ENCODE data around the gene PRDM12.

PRDM12 gene

DNA sequence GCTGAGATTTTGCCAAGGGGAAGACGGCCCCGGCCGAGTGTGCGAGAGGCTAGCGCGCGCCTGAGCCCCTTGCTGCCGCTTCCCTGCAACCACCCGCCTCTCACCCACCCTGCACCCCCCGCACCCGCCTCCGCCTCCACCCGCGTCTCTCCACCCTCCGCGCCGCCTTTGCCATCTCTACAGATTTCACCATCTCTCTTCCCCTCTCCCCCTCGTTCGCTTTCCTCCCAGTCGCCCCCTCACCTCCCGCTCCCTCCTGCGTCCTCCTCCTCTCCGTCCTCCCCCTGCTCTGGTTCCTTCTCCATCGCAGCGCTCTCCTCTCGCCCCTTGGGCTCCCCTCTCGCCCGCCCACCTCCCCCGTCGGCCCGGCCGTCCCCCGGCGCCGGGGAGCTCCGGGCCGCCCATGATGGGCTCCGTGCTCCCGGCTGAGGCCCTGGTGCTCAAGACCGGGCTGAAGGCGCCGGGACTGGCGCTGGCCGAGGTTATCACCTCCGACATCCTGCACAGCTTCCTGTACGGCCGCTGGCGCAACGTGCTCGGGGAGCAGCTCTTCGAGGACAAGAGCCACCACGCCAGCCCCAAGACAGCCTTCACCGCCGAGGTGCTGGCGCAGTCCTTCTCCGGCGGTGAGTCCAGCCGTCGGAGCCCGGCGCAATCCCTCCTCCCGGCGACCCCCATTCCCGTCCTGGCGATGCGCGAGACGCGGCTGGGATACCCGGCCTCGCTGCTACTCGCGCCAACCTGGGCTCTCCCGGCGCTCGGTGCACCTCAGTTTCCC, at the start of gene PRDM12:
Gene PRDM12 (plus strand): TSS at position 344 of the 778 bp plus-strand sequence. CDS start 60 bp downstream, at position 404.
- DNase-seq (ENCODE audit: insufficient read length, low spot score), result no peak
- FAIRE-seq, result no peak

- no peak for DNase-seq (ENCODE audit: insufficient read length, low spot score)
- FAIRE-seq, result no peak
Measured at GRCh38 chr9:130616451-130616850, 47.9 kb upstream of the PRDM12 start.

DNA sequence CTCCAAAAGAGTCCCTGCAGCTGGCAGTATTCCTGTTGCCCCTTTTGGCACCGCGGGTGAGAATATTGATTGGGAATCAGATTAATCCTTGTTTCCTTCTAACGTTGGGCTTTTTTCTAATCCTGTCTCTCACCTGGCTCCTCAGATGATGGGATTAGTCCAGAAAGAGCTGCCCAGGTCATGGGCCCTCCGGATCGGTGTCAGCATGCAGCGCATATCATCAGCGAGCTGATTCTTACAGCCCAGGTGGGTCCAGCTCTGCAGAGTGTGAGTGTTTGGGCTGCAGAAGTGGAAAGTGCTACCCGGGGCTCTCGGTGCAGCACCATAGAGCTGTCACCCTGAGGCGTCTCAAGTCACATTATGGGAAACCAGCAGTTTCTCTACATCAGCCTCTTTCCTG, 40.9 kb upstream of the PRDM12 start:
- DNase-seq (ENCODE audit: insufficient read length, low spot score), result no peak
- FAIRE-seq, result no peak

- FAIRE-seq (no peak), DNase-seq (ENCODE audit: insufficient read length, low spot score) (no peak)
Measured at GRCh38 chr9:130624154-130624553, 40.2 kb upstream of the PRDM12 start.

DNA sequence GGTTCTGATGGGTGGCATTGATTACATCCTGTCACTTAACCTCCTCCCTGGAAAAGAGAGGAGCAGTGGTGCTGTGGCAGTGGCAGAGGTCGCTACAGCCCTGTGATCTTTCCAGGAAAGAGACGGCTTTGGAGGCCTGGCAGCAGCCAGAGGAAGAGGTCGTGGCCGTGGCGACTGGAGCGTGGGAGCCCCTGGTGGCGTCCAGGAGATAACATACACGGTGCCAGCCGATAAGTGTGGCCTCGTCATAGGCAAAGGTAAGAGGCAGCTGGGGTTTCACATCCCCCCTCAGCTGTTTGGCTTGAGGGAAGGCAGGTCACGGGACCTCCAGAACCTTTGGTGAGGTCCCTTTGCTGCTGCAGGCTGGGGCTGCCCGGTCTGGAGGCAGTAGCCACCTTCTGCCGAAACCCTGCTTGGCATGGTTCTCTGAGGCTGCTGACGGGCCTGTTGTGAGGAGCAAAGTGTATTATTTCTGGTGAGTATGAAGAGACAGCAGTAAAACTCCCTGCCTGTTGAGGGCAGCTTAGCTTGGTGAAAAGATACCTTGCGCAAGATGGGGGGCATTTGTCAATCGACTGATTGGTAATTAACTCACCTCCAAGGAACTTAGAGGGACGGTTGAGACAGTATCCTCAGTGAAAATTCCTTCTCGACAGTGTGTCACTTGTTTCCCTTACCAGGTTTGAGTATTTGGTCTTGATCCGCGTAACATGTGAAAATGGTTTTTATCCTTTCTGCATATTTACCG, 38.0 kb upstream of the PRDM12 start:
- FAIRE-seq, result no peak
- DNase-seq (ENCODE audit: insufficient read length, low spot score), result no peak

GRCh38 chr9:130627051-130627450, 37.3 kb upstream of the PRDM12 start:
- no peak for FAIRE-seq
- DNase-seq (ENCODE audit: insufficient read length, low spot score), result no peak

GRCh38 chr9:130627896-130628792, 36.2 kb upstream of the PRDM12 start:
- DNase-seq (ENCODE audit: insufficient read length, low spot score) (no peak), FAIRE-seq (no peak)

DNA sequence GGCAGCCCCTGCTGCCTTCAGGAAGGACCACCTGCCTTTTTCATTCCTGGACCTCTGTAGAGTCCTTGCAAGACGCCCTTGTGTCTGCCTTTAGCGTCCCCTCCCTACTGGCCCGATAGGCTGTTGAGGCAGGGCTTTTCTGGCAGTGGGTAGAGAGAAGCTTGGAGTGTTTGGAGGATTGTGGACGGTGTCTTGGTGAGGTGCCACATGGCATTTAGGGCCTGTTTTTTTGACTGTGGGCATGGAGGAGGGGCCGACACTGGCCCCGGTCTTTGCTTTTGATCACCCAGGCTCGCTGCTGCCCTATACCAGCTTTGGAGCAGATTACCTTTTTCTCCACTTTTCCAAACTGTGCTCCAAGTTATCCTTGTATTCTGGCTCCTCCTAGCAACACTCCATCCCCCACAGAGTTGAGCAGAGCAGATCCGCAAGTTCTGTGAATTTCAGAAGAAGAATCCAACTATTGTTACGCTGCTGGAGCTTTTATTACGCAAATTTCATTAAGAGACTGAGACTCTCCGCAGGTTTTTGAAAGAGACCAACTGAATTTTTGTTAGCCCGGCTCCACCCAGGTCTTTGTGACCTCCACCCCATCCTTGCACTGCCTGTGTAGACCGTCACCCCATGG, 34.8 kb upstream of the PRDM12 start:
- no peak for DNase-seq (ENCODE audit: insufficient read length, low spot score)
- FAIRE-seq, result no peak

- FAIRE-seq (no peak), DNase-seq (ENCODE audit: insufficient read length, low spot score) (no peak)
Measured at GRCh38 chr9:130630071-130630450, 34.3 kb upstream of the PRDM12 start.

DNA sequence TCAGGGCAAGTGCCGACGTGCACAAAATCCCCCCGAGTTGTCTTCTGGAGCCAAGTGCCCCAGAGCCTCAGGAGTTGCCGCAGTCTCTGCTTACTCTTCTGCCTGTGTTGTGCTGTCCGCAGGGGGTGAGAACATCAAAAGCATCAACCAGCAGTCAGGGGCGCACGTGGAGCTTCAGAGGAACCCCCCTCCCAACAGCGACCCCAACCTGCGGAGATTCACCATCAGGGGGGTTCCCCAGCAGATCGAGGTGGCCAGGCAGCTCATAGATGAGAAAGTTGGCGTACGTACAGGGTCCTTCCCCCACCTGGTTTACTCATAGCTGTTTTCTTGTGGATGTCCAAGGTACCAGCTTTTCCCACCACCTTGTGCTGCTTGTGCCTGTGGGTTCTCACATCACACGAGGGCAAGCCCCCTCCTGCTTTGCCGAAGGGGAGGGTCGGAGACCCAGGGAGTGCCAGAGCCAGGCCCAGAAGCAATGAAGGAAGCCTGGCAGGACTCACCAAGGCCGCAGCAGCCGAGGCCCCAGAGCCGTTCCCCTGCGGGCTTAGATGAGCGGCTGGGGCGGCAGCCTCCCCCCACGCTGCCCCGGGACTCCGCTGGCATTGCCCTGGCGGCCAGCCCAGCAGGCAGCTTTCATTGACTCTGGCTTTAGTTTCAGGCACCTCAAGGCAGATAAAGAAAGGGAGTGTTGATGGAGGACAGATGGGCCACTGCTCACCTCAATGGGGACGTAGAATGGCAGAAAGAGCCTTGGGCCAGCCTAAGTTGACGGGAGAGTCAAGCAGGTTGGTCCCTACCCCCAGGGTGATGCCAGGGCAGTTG, 33.7 kb upstream of the PRDM12 start:
- no peak for FAIRE-seq

DNA sequence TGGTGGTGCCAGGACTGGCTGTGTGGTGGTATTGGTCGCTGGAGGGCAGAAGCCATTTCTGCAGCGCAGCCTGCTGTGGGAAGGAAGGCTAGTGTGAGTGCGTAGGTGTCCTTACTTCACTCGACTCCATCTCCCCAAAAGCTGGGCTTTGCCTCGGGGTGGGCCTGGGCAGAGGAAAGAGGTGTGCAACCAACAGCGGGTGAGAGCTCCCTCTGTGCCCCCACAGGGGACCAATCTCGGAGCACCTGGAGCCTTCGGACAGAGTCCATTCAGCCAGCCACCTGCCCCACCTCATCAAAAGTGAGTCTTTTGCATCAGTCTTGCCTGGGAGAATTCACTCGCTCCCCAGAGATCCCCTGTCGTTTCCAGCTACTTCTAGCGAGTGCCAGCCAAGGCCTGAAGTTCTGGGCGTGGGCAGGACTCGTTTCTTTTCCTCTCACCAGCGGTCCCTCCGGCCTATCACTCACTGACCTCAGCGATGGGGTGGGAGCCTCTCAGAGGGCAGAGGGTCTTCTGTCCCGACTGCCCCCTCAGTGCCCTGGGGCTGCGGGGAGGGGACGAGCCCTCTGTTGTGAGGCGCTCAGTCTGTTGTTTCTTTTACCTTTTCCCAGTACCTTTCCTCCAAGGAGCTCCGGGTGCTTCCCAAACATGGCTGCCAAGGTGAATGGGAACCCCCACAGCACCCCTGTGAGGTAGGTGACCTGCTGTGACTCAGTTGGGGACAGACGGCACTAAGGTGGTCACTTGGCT, 32.9 kb upstream of the PRDM12 start:
- DNase-seq (ENCODE audit: insufficient read length, low spot score) (no peak), FAIRE-seq (no peak)

More for the DNA sequence above, 33.7 kb upstream of the PRDM12 start:
- DNase-seq (ENCODE audit: insufficient read length, low spot score), result no peak

- no peak for DNase-seq (ENCODE audit: insufficient read length, low spot score)
Measured at GRCh38 chr9:130632081-130632710, 32.2 kb upstream of the PRDM12 start.

DNA sequence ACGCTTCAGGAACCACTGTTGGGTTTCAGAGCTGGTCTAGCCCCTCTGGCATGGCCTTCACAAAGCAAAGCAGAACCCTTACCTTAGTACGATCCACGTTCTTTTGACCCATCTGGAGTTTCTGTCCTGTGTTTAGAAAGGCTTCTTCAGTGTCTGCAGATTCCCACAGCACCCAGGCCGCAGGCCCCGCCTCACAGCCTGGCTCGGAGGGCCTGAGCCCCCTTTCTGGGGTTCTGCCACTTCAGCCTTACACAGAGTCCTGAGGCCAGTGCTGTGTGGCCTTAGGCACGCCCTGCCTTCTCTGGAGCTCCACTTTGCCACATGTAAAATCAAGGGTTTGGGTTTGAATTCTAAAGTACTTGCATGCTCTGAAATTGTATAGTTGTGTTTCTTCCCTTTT, 31.6 kb upstream of the PRDM12 start:
- FAIRE-seq (no peak), DNase-seq (ENCODE audit: insufficient read length, low spot score) (no peak)

More at GRCh38 chr9:130632081-130632710, 32.2 kb upstream of the PRDM12 start:
- FAIRE-seq, result no peak

DNA sequence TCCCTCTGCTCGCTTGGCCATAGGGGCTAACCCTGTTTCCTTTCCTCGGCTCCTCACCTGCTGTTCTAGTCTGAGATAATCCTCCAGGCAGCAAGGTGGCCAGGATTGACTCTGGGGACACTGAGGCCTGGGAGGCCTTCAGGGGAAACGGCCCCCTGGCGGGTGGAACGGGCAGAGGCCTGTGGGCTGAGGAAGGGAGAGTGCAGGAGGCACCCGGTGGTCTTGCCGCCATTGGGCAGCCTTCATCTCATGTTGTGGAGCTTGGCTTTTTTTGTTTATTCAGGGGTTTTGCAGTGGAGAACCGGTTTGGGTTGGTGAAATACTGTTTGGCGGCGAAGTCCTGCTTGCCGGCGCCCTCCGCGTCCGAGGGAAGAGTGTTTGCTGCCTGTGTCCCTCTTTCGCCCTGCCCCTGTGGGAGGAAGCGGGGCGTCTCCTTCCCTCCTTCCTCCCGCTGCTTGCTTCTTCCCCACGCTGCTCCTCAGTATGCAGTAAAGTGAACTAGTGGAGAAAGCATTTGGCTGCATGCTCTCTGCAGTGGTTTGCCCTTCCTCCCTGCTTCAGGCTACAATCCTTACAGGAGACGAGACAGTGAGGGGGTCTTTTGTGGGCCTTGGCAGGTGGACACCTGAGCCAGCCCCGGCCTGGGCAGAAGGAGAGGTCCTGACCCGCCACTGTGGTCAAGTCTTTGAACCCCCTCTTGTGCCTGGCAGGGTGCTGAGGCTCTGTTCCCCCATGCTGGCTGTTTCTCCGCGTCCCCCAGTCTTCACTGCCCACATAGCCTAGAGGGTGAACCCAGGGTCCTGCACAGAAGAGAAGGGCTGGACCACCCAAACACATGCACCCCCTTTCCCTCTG, 30.8 kb upstream of the PRDM12 start:
- FAIRE-seq (no peak), DNase-seq (ENCODE audit: insufficient read length, low spot score) (no peak)

- no peak for DNase-seq (ENCODE audit: insufficient read length, low spot score)
- FAIRE-seq, result no peak
Measured at GRCh38 chr9:130634191-130634768, 30.1 kb upstream of the PRDM12 start.

- FAIRE-seq (no peak), DNase-seq (ENCODE audit: insufficient read length, low spot score) (no peak)
Measured at GRCh38 chr9:130634801-130635200, 29.6 kb upstream of the PRDM12 start.

DNA sequence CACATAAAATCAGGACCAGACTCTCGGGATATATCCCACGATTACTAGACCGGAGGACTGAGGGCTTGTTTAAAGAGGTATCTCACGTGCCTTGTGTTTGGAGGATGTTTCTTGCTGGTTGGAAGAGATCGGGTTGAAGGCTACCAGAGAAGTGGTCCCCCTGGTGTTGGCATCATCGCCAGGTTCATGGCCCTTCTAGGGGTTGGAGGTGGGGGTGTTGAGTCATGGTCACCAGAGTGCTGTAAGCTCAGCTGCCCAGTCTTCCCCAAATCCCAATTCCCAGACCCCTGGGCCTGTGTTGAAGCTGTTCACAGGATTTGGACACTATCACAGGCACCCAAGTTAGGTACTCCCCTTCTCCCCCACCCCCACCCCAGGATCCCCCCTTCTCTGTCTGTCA, 29.1 kb upstream of the PRDM12 start:
- FAIRE-seq (no peak), DNase-seq (ENCODE audit: insufficient read length, low spot score) (no peak)
